VCaP (cell line): ENCODE results near the gene BICRAL.

Experiments
- H3K27ac ChIP-seq: fragments of 450-650 bp; 2 replicates; pipeline ENCODE4 v1.5.1; 2017
- TF ChIP-seq, protein P1 (sequence below): fragments of 450-650 bp; conservative IDR thresholded peaks from 2 replicates; pipeline ENCODE4 v1.5.1; 2017; ENCODE audit warnings: mild to moderate bottlenecking, moderate library complexity

BICRAL gene

GRCh38 chr6:42914546-42914945, 132.7 kb downstream of the BICRAL start:
- TF ChIP-seq, protein P1, sequence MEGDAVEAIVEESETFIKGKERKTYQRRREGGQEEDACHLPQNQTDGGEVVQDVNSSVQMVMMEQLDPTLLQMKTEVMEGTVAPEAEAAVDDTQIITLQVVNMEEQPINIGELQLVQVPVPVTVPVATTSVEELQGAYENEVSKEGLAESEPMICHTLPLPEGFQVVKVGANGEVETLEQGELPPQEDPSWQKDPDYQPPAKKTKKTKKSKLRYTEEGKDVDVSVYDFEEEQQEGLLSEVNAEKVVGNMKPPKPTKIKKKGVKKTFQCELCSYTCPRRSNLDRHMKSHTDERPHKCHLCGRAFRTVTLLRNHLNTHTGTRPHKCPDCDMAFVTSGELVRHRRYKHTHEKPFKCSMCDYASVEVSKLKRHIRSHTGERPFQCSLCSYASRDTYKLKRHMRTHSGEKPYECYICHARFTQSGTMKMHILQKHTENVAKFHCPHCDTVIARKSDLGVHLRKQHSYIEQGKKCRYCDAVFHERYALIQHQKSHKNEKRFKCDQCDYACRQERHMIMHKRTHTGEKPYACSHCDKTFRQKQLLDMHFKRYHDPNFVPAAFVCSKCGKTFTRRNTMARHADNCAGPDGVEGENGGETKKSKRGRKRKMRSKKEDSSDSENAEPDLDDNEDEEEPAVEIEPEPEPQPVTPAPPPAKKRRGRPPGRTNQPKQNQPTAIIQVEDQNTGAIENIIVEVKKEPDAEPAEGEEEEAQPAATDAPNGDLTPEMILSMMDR = no peak
- H3K27ac ChIP-seq = no peak overlapping the region

GRCh38 chr6:42915732-42916131, 133.9 kb downstream of the BICRAL start, which contains the start of gene PTCRA:
PTCRA (plus strand) TSS chr6:42916053; CDS start chr6:42916070, 17 bp downstream.
- no peak within 1 kb of the TSS for H3K27ac ChIP-seq
- TF ChIP-seq, protein P1 = no peak

GRCh38 chr6:42916288-42916687, 134.4 kb downstream of the BICRAL start:
- TF ChIP-seq, protein P1 = no peak
- H3K27ac ChIP-seq = no peak overlapping the region
